ENCODE data around the gene S100A9. TPM values are rescaled to one million over a fixed set of nuclear protein-coding genes. Genes with fewer than 3 reads are reported as not detected.

Gene S100A9
- total and polyA plus RNA-seq, 2 of the 8 experiments (the other 6 are each of a cell fraction or from before 2014, with no cell fraction given), result not detected

GRCh38 chr1:153340356-153340755, 17.3 kb upstream of the S100A9 start:
- Histone ChIP-seq H3K9me3 (ENCODE audit: insufficient read depth in 2 of 2, low read depth in 1 of 2, low read length in 1 of 2) (peaks cover 4% of the 10 kb centered on the region in 2 experiments; a peak in 2 of 4 replicates), H3K4me2 (ENCODE audit: insufficient read depth in 1 of 2, low read depth in 2 of 2, low read length in 2 of 2) (no peak overlapping the region), H3K79me2 (ENCODE audit: control insufficient read depth in 1 of 2, insufficient read depth in 2 of 2, low read length in 2 of 2) (no peaks in the 10 kb centered on the region), H4K5ac (ENCODE audit: insufficient read length, low read depth, low read length) (no peak overlapping the region), H3K9ac (replicated peaks in 1 of 4; ENCODE audit: extremely low read depth in 1 of 4, low read depth in 3 of 4, low read length in 3 of 4) (no peak overlapping the region), H3K79me1 (ENCODE audit: low read depth, low read length) (no peaks in the 10 kb centered on the region), H3K4me1 (replicated peaks in 1 of 4; ENCODE audit: control insufficient read depth in 3 of 4, insufficient read depth in 4 of 4, low read length in 3 of 4) (no peaks in the 10 kb centered on the region; a peak in 1 of 7 replicates), H3K56ac (replicated peaks; ENCODE audit: insufficient read length, low read depth, low read length) (no peak overlapping the region), H2BK20ac (ENCODE audit: low read length) (no peak overlapping the region), H3K23me2 (ENCODE audit: low read depth, low read length) (no peaks in the 10 kb centered on the region), H3K4ac (replicated peaks; ENCODE audit: insufficient read length, low read depth, low read length) (no peak overlapping the region), H2BK120ac (replicated peaks; ENCODE audit: low read depth, low read length) (no peak overlapping the region), H3K36me3 (ENCODE audit: control insufficient read depth in 2 of 4, insufficient read depth in 4 of 4, low read length in 3 of 4) (no peaks in the 10 kb centered on the region), H4K8ac (ENCODE audit: extremely low read depth, insufficient read depth, low read length) (no peak overlapping the region), H3K27me3 (replicated peaks in 1 of 4; ENCODE audit: control insufficient read depth in 3 of 4, extremely low read depth in 1 of 4, insufficient read depth in 3 of 4, low read length in 3 of 4) (peaks cover 0 to 2% (median 0%) of the 10 kb centered on the region in 4 experiments; a peak in 1 of 7 replicates), H4K91ac (replicated peaks; ENCODE audit: insufficient read length, low read length) (no peak overlapping the region), H2BK5ac (ENCODE audit: low read depth, low read length) (no peak overlapping the region), H3K23ac (ENCODE audit: insufficient read length) (no peak overlapping the region), H3K27ac (ENCODE audit: low read depth, low read length) (no peak overlapping the region), H4K20me1 (replicated peaks in 1 of 2; ENCODE audit: control insufficient read depth in 1 of 2, insufficient read depth in 2 of 2, low read length in 2 of 2) (no peaks in the 10 kb centered on the region), H2AFZ (ENCODE audit: low read length) (no peak overlapping the region), H3K4me3 (ENCODE audit: extremely low read depth in 1 of 4, insufficient read depth in 2 of 4, low read depth in 3 of 4, low read length in 4 of 4) (no peak overlapping the region), H3K18ac (ENCODE audit: extremely low read depth, low read length) (no peak overlapping the region), H2BK12ac (ENCODE audit: low read depth, low read length) (no peak overlapping the region), H2BK15ac (ENCODE audit: low read length) (no peak overlapping the region), H2AK5ac (ENCODE audit: low read depth, low read length) (no peak overlapping the region), H3K14ac (ENCODE audit: insufficient read length) (no peak overlapping the region)
- DNase-seq (ENCODE audit: low read depth in 1 of 2, low spot score in 2 of 2) (no peak), FAIRE-seq (no peak)
- ChIA-PET POLR2A (ENCODE audit: partially characterized antibody) (no interaction called here), CTCF (ENCODE audit: partially characterized antibody) (no interaction called here)
- TF ChIP-seq GABPA (IDR thresholded peaks at IDR 0.05; ENCODE audit: borderline replicate concordance, insufficient read depth, low read length), result no peak
- WGBS, 2 experiments (ENCODE audit: extremely low coverage in 1 of 2, insufficient coverage in 1 of 2, insufficient read length in 1 of 2, insufficient replicate concordance in 2 of 2, low coverage in 1 of 2, low lambda C conversion rate in 2 of 2, missing lambda C conversion rate in 1 of 2), result 93% methylated on average over 10 of the region's 10 CpGs; no CpG with 5 or more reads in 1 of the 2 experiments
